ENCODE data around the gene SUB1. TPM values are rescaled to one million over a fixed set of nuclear protein-coding genes. Genes with fewer than 3 reads are reported as not detected.

Gene SUB1
- total RNA-seq, 1 experiment from 2014 or later: 288 TPM

- no peak overlapping the region for H3K27ac Mint-ChIP-seq
- Histone ChIP-seq H3K4me2 (ENCODE audit: insufficient read depth, insufficient read length, low read length) (no peak overlapping the region), H4K8ac (replicated peaks; ENCODE audit: insufficient read length, low read depth, low read length) (no peak overlapping the region), H2BK5ac (ENCODE audit: insufficient read length, low read length) (no peak overlapping the region), H4K20me1 (ENCODE audit: control insufficient read depth, insufficient read depth, insufficient read length) (no peaks in the 10 kb centered on the region), H3K23me2 (ENCODE audit: insufficient read length, low read depth, low read length, poor library complexity, severe bottlenecking) (no peaks in the 10 kb centered on the region), H3K79me2 (ENCODE audit: insufficient read depth, low read length) (no peaks in the 10 kb centered on the region), H3K4me1 (ENCODE audit: insufficient read depth, low read length) (no peaks in the 10 kb centered on the region), H3K27ac (ENCODE audit: insufficient read length, low read depth, low read length) (no peak overlapping the region), H3K79me1 (ENCODE audit: insufficient read depth, low read depth, low read length, poor library complexity, severe bottlenecking) (no peaks in the 10 kb centered on the region), H3K56ac (ENCODE audit: insufficient read length, low read depth, low read length) (no peak overlapping the region), H2AK5ac (ENCODE audit: insufficient read length, low read length) (no peak overlapping the region), H2AFZ (ENCODE audit: low read length) (no peak overlapping the region), H3K14ac (ENCODE audit: insufficient read depth, low read length) (no peak overlapping the region), H3K4ac (ENCODE audit: low read depth, low read length) (no peak overlapping the region), H3T11ph (ENCODE audit: low read length) (no peak overlapping the region), H2BK12ac (ENCODE audit: insufficient read length, low read depth, low read length) (no peak overlapping the region), H3K9ac (ENCODE audit: extremely low read depth, insufficient read length, low read length) (no peak overlapping the region), H4K91ac (ENCODE audit: insufficient read length, low read depth, low read length) (no peak overlapping the region), H3K23ac (ENCODE audit: insufficient read length, low read depth, low read length) (no peak overlapping the region), H3K18ac (ENCODE audit: insufficient read length, low read depth, low read length) (no peak overlapping the region), H2BK20ac (ENCODE audit: low read depth, low read length, poor library complexity, severe bottlenecking) (no peak overlapping the region), H2BK120ac (ENCODE audit: low read depth, low read length, poor library complexity, severe bottlenecking) (no peak overlapping the region), H3K27me3 (ENCODE audit: insufficient read depth, low read length) (no peaks in the 10 kb centered on the region), H4K5ac (ENCODE audit: insufficient read length, low read depth, low read length) (no peak overlapping the region), H2BK15ac (ENCODE audit: low read depth, low read length) (no peak overlapping the region), H3K9me3 (ENCODE audit: control insufficient read depth, low read depth, low read length) (no peaks in the 10 kb centered on the region)
- DNase-seq: no peak
- H3K36me3 Mint-ChIP-seq (ENCODE audit: insufficient read depth in 1 of 3, low read depth in 3 of 3): no peaks in the 10 kb centered on the region
- H3K27me3 Mint-ChIP-seq (ENCODE audit: low read depth): no peaks in the 10 kb centered on the region
- no peak overlapping the region for H3K4me3 Mint-ChIP-seq
- H3K9me3 Mint-ChIP-seq: no peaks in the 10 kb centered on the region
- H3K4me1 Mint-ChIP-seq: peaks cover 5 to 6% of the 10 kb centered on the region in 2 experiments; a peak in 3 of 4 replicates
- no peak for TF ChIP-seq CTCF (conservative IDR thresholded peaks at IDR 0.05)
- WGBS (ENCODE audit: extremely low coverage, insufficient read length, low lambda C conversion rate): no CpG with 5 or more reads among the region's 3 CpGs
Measured at GRCh38 chr5:32625106-32625505, 39.7 kb downstream of the SUB1 start.

Measured in H9 (cell line).